ENCODE results near the gene MTHFD2L.

DNA sequence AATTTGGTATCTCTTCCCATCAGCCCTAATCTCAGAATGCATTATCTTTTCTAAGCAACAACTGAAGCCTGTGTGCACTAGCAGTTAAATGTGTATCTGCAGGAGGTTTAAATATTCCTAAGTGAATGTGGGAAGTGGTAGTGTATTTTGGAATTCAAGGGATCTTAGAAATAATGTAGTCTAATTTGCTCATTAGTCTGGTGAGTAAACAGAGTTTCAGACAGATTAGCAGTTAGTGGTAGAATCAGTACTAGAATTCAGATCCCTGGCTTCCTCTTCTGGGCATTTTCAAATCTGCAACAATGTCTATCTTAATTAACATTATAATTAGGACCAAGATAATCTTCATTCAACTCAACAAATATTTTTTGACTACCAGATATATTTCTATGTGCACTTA lies 47.2 kb upstream of the MTHFD2L start:
- TF ChIP-seq EZH2 (IDR thresholded peaks at IDR 0.05; ENCODE audit: borderline replicate concordance, low read depth, low read length, severe bottlenecking) = no peak
- TF ChIP-seq, protein P1, sequence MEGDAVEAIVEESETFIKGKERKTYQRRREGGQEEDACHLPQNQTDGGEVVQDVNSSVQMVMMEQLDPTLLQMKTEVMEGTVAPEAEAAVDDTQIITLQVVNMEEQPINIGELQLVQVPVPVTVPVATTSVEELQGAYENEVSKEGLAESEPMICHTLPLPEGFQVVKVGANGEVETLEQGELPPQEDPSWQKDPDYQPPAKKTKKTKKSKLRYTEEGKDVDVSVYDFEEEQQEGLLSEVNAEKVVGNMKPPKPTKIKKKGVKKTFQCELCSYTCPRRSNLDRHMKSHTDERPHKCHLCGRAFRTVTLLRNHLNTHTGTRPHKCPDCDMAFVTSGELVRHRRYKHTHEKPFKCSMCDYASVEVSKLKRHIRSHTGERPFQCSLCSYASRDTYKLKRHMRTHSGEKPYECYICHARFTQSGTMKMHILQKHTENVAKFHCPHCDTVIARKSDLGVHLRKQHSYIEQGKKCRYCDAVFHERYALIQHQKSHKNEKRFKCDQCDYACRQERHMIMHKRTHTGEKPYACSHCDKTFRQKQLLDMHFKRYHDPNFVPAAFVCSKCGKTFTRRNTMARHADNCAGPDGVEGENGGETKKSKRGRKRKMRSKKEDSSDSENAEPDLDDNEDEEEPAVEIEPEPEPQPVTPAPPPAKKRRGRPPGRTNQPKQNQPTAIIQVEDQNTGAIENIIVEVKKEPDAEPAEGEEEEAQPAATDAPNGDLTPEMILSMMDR (IDR thresholded peaks at IDR 0.05; ENCODE audit: borderline replicate concordance, extremely low read depth, low read length, poor library complexity, severe bottlenecking) = no peak
